NCI-H2107 (cell line): Measurements from ENCODE around the gene NFE2.
"Not testable (repeated sequence)": the region's sequence is repeated elsewhere in the genome, so short reads cannot be mapped to it uniquely, and the experiment has no call there.

Source experiments
- DNase-seq: peaks from one replicate; lab custom pipeline; 2025; lab: John Stamatoyannopoulos, UW

NFE2 gene

DNA sequence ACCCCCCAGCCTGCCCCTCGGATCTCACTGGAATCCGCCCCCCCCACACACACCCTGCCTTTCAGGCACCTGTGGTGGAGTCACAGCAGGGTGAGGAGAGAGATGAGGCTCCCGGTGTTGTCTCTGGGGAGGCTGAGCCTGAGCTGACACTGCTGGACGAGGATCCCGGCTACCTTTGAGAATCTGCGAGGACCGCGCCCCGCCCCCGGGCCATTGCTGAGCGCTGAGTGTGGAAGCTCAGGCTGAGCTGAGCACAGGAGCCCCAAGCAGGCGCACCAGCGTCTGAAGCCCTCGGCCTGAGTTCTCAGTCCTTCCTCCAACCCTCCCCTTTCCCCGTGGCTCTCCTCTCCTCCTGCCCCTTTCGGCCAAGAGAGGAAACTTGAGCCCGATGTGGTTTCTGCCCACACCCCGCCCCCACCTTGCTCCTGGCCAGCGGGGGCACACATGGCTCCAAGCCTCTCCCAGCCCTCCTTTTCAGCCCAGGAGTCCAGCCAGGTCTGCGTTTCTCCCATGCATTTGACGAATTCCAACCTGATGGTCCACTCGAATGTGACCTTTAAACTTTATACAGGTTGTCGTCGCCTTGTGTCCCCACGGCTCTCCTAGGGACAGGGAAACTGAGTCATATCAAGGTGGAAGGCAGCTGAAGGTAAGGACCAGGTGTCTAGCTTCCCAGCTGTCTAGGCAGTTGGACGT lies at the start of gene NFE2:
Gene NFE2, minus strand, starts transcription at position 284 of the 696 bp plus-strand sequence. CDS start 5,767 bp downstream, outside the sequence.
- peak; percentile 55 for DNase-seq

DNA sequence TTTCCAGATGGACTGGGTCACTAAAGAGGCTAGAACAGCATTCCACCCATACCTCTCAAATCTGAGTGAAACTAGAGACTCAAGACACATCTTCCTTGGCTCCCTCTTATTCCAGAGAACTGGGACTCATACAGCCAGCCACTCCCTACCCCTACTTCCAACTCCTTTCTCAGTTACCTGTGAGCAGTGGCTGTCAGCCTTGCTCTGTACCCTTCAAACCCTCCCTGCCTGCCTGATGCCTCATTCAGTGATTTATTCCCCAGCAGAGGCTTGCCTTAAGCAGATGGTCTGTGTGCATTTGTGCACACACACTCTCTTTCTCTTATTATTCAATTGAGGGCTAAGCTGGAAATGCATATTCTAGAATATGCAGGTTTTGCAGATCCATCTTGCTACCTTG lies 48.9 kb upstream of the NFE2 start:
- no peak for DNase-seq

DNA sequence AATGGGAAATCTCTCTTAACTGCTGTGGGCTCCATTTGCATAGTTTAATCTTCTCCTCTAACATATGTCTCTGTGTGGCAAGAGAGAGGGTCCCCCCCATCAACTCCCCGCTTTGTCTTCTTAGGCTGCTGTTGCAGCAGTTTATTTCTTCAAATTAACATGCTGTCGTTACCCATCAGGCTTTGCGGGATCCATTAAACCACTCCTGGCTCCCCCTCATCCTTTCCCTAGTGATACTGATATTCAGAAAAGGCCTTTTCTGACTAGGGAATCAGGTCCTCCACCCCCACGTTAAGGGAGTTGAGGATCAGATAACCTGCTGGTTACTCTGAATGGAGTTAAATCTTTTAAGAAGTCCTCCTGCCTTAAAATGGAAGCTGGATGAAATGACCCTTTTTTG lies 48.2 kb upstream of the NFE2 start:
- no peak for DNase-seq

DNA sequence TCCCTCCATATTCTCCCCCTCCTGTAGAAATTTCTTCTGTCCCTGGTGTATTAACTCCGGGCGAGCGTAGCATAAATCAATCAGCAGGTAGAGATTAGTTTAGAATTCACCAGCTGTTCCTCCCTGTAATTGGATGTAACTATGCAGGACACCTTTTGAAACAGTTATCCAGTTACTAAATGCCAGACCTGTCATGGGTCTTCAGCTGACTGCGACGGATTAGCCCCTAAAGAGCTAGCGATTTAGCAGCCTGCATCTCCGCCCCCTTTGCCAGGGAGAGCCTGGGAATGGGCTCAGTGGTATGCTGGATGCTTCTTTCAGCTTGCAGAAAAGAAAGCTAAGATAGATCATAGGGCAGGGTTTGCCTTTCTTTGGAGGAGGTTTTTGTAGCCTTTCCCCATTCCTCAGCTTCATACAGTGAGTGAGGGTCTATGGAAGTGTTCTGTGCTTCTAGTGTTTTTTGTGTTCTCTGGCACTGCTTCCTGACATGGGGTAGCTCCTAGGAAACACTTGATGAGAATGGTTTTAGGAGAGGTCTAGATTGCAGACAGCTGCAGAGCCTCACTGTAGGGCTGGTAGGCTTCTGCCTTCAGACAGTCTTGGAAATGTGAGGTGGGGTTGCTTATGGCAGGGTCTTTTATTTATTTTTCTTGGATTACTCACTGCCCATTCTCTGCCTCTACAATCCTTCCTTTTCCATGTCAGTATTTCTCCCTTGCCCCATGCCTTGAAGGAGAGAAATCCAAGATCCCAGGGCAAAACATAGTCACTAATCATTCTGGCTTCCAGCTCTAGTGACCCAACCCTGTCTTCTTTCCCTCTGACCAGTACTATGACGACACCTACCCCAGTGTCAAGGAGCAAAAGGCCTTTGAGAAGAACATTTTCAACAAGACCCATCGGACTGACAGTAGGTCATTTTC lies 40.8 kb upstream of the NFE2 start:
- no peak for DNase-seq

DNA sequence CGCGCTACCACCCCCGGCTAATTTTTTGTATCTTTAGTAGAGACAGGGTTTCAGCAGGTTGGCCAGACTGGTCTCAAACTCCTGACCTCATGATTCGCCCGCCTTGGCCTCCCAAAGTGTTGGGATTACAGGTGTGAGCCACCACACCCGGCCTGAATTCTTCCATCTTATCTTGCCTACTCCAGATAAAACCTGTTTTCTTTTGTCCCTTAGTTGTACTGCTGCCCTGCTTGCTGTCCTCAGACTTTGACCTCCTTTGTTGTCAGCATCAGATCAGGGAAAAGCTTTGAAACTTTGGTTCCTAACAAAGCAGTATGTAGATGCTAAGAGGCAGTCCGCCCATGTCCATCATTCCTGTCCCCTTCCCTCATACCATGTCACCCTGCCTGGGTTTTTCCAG lies 40.0 kb upstream of the NFE2 start:
- no peak for DNase-seq

DNA sequence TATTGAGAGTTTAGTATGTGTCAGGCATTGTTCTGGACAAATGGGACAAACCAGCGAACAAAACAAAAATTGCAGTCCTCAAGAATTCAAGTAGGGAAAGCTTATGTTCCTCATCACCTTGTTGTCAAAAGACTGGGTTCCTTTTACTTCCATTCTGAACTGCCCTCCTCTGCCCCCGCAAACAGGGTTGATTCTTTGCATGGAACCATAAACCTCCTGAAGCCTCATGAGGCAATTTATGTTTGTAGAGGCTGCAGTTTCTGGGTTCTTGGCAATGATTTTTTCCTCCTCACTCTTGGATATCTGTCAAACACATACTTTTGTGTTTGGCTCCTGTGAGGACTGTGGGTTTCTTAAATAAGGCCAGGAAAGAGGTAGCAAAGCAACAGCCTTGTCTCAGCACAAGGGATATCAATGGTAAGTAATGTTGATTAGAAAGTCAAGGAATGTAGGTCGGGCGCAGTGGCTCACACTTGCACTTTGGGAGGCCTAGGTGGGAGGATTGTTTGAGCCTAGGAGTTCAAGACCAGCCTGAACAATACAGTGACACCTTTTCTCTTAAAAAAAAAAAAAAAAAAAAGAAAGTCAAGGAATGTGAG lies 38.0 kb upstream of the NFE2 start:
- no peak for DNase-seq

DNA sequence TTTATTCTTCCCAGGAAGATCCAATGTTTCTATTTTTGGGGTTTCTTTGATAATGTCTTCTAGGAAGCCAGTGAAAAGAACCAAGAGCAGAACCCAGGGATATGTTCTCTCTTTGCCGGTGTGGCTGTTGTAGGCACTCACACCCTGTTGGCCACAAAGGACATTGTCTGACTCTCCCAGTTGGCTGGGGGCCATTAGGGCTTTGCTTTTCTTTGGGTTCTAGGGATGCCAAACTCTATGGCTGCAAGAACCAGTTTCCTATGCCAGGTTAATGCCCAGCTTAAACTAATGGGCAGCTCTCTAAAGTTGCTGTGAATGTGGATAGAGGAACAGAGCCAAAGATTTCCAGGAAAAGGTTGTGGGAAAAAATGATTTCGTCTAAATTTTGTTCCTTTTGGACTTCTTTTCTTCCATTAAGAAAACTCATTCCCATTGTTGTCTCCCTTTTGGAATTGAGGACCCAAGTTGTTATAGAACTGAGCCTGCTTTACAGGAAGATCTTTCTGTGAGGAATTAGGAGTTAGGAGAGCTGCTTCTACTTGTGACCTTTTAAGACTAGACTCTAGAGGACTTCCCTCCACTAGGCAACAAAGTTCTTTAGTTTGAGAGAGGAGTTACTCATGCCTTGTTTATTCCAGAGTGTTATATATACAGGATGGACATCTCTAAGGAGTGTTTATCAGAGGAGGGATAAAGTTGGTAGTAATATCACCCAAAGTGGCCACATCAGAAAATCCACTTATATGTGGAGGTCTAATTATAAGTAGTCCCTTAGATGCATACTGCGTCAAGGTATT lies 37.2 kb upstream of the NFE2 start:
- DNase-seq: no peak

DNA sequence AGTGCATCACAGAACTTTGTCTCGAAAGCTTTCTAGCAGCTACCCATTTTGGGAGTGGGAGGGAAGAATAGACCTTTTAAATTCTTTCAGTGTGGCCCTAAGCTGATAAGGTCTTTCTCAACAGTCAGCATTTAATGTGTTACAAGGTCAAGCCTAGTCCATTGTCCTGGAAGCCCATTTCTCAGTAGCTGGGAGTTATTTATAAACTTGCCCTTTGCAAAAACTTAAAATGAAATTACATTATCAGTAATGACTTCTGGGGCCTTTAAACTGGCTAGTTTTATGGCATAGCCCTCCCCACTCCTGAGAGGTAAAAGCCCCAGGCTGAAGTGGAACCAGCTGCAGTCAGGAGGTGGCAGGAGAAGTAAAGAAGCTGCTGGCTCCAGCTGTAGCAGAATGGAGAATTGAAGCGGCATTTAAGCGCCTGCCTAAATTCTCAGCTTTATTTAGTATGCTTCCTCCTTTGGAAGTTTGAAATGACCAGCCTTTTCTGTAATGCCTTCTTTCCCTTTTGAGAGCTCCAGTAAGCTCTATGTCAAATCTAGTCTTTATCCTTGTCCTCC lies 36.5 kb upstream of the NFE2 start:
- peak; percentile 38 for DNase-seq

DNA sequence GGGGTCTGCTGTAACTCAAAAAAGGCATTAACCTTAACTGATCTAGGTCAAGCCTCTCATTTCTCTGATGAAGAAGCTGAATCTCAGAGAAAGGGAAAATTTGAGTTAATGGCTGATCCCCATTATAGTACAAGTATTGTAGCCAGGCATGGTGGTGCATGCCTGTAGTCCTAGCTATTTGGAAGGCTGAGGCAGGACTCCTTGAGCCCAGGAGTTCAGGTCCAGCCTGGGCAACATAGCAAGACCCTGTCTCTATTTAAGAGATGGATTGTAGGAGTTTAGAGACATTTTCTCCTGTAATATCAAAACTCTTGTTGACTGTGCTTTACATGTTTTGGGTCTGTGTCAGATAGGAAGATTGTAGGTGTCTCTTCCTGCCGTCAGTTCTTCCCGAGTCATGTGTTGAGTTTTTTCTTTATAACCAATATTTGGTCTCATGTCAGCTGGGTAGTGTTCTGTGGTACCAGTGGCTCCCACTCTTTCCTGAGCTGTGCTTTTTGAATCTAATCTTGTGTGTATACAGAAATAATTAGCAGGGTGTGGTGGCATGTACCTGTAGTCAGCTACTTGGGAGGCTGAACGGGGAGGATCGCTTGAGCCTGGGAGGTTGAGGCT lies 32.7 kb upstream of the NFE2 start:
- DNase-seq: no peak

DNA sequence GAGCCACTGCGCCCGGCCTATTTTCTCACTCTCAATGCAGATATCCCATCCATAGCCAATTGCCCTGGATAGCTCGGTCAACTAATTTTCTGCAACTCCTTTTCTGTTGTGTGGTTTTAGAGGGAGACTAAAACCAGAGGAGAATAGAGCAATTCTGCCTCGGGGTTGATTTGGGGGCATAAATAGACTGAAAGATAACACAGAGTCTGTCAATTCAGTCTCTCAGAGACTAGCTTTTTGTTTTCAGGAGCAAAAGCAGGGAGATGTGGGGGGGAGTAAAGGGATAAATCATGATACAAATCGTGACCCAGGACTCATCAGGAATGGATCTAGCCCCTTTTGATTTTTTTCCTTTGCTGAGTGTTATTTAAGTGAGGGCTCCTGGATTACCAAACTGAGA lies 30.6 kb upstream of the NFE2 start:
- DNase-seq: no peak

DNA sequence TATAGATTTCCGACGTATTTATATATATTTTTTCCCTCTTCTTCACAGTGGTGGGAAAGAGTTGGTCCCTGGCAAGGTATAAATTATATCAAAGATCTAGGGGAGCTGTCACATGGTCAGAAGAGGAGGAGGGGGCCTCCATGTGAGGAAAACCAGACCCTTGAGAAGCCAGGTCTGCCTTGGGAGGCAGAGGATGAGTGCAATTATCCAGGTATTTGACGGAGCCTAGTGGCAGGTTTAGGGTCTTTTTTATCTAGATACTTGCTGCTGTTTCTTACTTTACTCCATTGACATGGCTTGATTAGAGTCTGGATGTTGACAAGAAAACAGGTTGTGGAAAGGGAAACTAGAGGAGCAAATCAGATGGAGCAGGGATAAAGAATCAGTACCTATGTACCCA lies 29.6 kb upstream of the NFE2 start:
- DNase-seq: no peak

DNA sequence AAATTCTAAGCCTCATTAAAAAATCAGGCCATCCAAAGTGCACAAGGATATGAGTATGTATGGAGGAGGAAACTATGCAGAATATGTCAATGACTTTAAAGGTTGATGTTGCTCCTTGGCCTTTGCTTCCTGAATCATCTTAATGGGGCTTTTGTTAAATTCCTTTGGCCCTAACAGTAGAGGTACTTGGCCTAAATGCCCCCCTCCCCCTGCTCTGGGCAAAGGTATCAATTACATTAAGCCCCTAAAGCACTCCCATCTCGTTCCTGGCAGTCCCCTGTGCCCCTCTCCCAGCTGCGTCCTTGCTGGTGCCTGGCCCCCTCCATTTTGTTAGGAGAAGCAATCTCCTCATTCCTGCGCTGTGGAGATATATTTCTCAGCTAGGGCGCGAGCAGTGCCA lies 28.9 kb upstream of the NFE2 start:
- DNase-seq: no peak

DNA sequence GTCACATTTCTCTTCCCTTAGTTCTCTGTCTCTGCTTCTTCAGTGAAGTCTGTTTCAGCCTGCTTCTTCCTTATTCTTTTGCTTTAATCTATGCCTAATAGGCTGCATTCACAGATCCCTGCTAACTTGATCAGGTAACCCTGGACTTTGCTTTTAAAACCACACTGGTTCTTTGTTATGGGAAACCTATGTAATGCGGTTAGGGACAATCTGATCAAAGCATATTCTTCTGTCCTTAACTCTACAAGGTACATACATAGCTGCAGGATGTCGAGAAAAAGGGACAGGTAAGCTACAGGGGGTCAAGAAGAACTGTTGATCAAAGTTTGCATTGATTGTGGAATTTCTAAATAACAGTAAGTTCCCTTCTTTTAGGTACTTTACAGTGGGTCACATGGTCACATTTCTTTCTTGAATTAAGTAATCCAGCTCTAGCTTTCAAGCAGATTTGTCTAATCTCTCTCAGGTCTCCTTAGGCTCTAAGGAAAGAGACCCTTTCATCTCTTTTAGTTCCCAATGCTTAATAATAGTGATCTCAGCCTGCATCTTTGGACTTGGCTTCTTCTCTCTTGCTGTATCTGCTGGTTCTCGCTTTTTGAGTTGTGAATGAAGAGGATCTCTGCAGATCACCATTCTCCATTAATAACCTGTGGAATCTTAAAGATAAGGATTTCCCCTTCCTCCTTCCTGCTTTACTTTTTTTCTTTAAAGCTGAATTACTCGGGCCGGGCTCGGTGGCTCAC lies 28.0 kb upstream of the NFE2 start:
- no peak for DNase-seq

DNA sequence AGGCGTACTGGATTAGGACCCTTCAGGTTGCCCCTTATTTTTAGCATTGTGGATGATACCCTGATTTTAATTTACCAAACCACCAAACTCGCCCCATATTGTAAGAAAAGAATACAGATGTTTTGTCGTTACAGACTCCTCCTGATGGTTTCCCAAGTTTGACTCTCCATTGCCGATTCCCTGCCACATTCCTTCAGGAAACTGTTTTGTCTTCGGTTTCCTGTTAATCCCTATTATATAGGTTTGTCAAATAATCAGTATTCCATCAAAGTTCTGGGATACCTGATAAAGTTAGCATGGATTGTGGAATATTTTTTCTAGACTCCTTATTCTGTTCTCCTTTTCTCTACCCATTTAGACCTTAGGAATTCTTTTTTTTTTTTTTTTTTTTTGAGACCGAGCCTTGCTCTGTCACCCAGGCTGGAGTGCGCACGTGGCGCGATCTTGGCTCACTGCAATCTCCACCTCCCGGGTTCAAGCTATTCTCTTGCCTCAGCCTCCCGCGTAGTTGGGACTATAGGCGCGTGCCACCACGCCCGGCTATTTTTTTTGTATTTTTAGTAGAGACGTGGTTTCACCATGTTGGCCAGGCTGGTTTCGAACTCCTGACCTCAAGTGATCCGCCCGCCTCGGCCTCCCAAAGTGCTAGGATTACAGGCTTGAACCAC lies 24.8 kb upstream of the NFE2 start:
- not testable (repeated sequence) for DNase-seq

DNA sequence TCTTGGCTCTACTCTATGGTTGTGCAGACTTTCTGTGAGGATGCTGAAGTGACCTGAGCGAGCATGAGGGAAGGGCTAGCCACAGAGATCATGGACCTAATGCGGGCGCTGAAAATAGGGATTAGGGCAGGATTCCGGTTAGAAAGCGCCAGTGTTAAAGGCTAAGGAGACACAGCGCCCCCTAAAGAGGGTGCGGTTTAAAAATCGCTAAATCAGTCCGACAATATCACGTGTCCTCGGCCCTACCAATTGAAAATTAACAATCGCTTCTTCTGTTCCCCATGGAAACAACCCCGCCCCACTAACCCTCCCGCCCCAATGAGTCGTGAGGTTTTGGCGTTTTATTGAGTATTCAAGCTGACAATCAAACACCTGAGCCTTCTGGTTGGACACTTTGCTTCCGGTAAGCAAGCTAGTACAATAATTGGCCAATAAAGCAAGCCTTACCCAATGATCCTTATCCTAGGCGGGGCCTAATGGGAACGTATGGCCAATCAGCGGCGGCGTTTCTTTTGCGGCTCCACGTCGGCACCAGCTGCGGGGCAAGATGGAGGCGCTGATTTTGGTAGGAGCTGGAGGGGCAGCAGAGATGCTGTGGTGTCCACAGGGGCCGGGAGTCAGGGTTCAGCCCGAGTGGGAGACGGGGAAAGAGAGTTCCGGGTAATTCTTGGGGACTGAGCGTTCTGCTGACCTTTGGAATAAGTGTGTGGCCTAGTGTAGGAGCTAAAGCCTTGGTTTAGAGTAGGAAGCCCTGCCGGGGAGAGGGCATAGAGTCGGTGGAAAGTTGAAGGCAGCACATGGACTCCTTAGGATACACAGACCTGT lies 24.0 kb upstream of the NFE2 start, which contains the start of gene COPZ1:
Gene COPZ1, plus strand, starts transcription at position 515 of the 825 bp plus-strand sequence. Its CDS starts 33 bp downstream, at position 548.
- peak; percentile 97 for DNase-seq

DNA sequence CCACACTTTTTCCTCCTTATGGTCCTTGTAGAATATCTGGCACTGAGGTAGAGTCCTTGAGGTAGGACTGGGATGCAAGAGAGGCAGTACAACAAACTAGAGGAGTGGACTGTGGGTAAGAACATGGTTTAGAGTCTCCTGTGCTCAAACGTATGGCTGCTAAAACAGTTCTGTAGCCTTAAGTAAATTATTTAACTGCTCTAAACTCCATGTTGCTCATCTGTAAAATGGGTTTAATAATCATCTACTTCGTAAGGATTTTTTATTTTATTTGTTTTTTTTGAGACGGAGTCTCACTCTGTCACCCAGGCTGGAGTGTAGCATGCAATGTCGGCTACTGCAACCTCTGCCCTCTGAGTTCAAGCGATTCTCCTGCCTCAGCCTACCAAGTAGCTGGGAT lies 20.5 kb upstream of the NFE2 start:
- DNase-seq: no peak

DNA sequence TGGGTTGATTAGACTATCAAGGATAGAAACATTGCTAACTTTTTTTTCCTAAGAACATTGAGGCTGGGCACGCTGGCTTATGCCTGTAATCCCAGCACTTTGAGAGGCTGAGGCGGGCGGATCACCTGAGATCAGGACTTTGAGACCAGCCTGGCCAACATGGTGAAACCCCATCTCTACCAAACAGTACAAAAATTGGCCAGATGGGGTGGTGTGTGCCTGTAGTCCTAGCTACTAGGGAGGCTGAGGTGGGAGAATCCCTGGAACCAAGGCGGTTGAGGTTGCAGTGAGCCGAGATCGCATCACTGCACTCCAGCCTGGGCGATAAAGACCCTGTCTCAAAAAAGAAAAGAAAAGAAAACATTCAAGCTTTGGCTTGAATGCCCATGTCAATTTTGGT lies 11.5 kb upstream of the NFE2 start:
- not testable (repeated sequence) for DNase-seq

DNA sequence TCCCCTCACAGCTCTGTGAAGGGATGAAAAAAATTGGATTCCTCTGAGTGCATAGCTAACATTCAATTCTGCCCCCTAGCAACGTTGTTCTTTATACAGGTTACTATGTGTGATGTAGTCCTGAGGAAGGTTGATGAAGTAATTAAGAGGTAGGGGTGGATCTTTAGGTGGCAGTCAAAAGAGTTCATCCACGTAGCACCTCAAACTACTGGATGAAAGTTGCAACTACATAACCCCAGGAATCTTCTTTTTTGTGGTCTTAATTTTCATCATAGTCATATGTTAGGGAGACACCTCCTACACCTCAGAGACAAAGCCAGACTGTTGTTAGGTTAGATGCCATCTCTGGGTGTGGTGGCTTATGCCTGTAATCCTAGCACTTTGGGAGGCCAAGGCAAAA lies 10.2 kb upstream of the NFE2 start:
- no peak for DNase-seq
